ENCODE data around the gene E4F1.

GRCh38 chr16:2237493-2238149 is 14.2 kb downstream of the E4F1 start:
- TF ChIP-seq EZH2phosphoT487 (IDR thresholded peaks at IDR 0.05; ENCODE audit: low read depth): no peak
- no peak for TF ChIP-seq CTCF (IDR thresholded peaks at IDR 0.05; ENCODE audit: low read depth, low read length)

All from OCI-LY3 (cell line).